Measurements from ENCODE around the gene EPHB6.

DNA sequence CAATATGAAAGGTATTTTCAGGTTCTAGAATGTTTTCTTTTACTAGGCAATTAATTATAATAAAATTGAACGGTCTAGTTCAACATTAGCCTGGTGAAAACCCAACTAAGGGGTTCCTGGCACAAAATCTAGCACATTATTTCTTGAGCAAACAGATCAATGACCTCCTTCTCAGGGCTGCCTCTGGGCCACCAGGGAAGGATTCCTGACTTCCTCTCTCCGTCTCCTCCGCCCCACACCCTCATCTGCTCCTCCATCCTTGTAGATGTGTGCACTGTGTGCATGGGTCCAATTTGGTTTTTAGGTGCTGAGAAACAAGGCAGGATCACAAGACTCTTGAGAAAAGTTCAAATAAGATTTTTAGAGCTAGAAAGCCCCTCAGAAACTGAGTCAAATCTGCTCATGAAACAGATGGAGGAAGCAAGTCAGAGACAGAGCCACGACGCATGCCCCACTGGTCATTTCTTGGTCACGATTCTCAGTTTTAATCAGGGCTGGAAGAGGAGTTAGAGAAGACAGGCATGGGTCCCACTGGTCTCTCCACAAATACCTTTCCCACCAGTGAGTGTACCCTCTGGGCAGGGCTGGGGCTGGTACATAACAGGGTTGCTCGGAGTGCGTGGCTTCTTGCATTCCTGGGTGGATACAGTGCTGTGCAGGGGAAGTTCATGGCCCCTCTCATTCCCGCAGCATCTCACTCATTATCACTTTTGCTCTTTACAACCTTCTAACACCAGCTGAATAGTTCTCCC is 26.9 kb downstream of the EPHB6 start:
- TF ChIP-seq, protein P1, sequence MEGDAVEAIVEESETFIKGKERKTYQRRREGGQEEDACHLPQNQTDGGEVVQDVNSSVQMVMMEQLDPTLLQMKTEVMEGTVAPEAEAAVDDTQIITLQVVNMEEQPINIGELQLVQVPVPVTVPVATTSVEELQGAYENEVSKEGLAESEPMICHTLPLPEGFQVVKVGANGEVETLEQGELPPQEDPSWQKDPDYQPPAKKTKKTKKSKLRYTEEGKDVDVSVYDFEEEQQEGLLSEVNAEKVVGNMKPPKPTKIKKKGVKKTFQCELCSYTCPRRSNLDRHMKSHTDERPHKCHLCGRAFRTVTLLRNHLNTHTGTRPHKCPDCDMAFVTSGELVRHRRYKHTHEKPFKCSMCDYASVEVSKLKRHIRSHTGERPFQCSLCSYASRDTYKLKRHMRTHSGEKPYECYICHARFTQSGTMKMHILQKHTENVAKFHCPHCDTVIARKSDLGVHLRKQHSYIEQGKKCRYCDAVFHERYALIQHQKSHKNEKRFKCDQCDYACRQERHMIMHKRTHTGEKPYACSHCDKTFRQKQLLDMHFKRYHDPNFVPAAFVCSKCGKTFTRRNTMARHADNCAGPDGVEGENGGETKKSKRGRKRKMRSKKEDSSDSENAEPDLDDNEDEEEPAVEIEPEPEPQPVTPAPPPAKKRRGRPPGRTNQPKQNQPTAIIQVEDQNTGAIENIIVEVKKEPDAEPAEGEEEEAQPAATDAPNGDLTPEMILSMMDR (IDR thresholded peaks at IDR 0.05), result no peak
- no peak for TF ChIP-seq ZFX (IDR thresholded peaks at IDR 0.05; ENCODE audit: borderline replicate concordance)
